Esophagus squamous epithelium (tissue), 5 donors: ENCODE data around the gene CHST7. TPM values are rescaled to one million over a fixed set of nuclear protein-coding genes. Genes with fewer than 3 reads are reported as not detected.

ENCODE experiments used
- DNase-seq: peaks from one replicate; lab custom pipeline; 2025; lab: John Stamatoyannopoulos, UW
- H3K27ac ChIP-seq, 4 donors: fragments of 200-600 bp; sonication (generic); one replicate each; pipeline ENCODE4 v1.5.1; 2016 to 2019; ENCODE audit warnings: mild to moderate bottlenecking in 1 of 4
- H3K27me3 ChIP-seq, 4 donors: fragments of 200-600 bp; sonication (generic); 1 replicate in 3 of 4; 2 replicates in 1 of 4; pipeline versions ENCODE4 v1.5.1 to v1.6.0; 2017 to 2021; ENCODE audit warnings: antibody characterized with exemption in 1 of 4
- H3K36me3 ChIP-seq, 3 donors: fragments of 200-600 bp; sonication (generic); one replicate each; pipeline ENCODE4 v1.5.1; 2016 to 2019
- H3K4me1 ChIP-seq, 3 donors: fragments of 200-600 bp; sonication (generic); one replicate each; pipeline ENCODE4 v1.5.1; 2017 to 2019
- H3K4me3 ChIP-seq, 4 donors: fragments of 200-600 bp; sonication (generic); 1 replicate in 3 of 4; 2 replicates in 1 of 4; pipeline ENCODE4 v1.5.1; 2016 to 2019; ENCODE audit warnings: mild to moderate bottlenecking in 2 of 4, moderate library complexity in 1 of 4
- H3K9me3 ChIP-seq, 3 donors: fragments of 200-600 bp; sonication (generic); one replicate each; pipeline ENCODE4 v1.5.1; 2016 to 2019
- CTCF ChIP-seq, 6 experiments: fragments of 450-650 bp in 4 of 6; fragments of 200-600 bp in 2 of 6; sonication (generic) in 2 of 6; IDR thresholded peaks; one replicate each; pipeline ENCODE4 v1.5.1; 2016 to 2019; ENCODE audit warnings: antibody characterized with exemption in 6 of 6, mild to moderate bottlenecking in 4 of 6, moderate library complexity in 4 of 6
- POLR2A ChIP-seq, 4 donors: fragments of 450-650 bp; IDR thresholded peaks; one replicate each; pipeline ENCODE4 v1.6.1; 2017; ENCODE audit warnings: antibody characterized with exemption in 4 of 4, mild to moderate bottlenecking in 4 of 4, moderate library complexity in 3 of 4
- WGBS, 2 donors: methylation state at CpG; one replicate each; pipeline ENCODE4 v1.1.5; 2018; 5-methylcytosine and 5-hydroxymethylcytosine counted together
- intact Hi-C: fragments of 100-400 bp; cut with DNase I; formaldehyde crosslinking; loops from one replicate; pipeline ENCODE4 v1.15.0; 2022
- total RNA-seq, 4 donors: library from RNA; depleted of rRNA; stranded (reverse); fragments of >200 nt; gene quantifications; one replicate each; pipeline ENCODE4 v1.1.0, GENCODE V29; 2016
- donor health status: DM: yes; HTN: yes; CAD: no.

CHST7 gene
- total RNA-seq, 4 donors from 2014 or later = 1.2 to 11.8 (median 3.9) TPM

- Histone ChIP-seq H3K27me3 (no peaks in the 10 kb centered on the region), H3K27ac (no peak overlapping the region), H3K9me3 (no peaks in the 10 kb centered on the region), H3K4me3 (no peak overlapping the region), H3K4me1 (peaks cover 0 to 60% (median 5%) of the 10 kb centered on the region in 3 donors), H3K36me3 (no peaks in the 10 kb centered on the region)
- TF ChIP-seq CTCF (IDR thresholded peaks at IDR 0.05) = no peak
- TF ChIP-seq POLR2A (IDR thresholded peaks at IDR 0.05) = no peak
- no peak for DNase-seq
- intact Hi-C loops = no loop called here
- 89 to 90% methylated on average over 1 of the region's 1 CpG for WGBS, 2 donors
These were observed 5.7 kb downstream of the CHST7 start for GRCh38 chrX:46579250-46579649.

GRCh38 chrX:46580613-46581012 is 7.0 kb downstream of the CHST7 start:
- H3K9me3 ChIP-seq = no peaks in the 10 kb centered on the region
- TF ChIP-seq POLR2A (IDR thresholded peaks at IDR 0.05) (no peak), CTCF (IDR thresholded peaks at IDR 0.05) (no peak)
- H3K27ac ChIP-seq = no peak overlapping the region
- H3K4me3 ChIP-seq = no peak overlapping the region
- no peaks in the 10 kb centered on the region for H3K27me3 ChIP-seq
- H3K4me1 ChIP-seq = peaks cover 0 to 50% (median 5%) of the 10 kb centered on the region in 3 donors
- intact Hi-C loops = no loop called here
- WGBS, 2 donors = 80 to 90% methylated on average over 3 of the region's 6 CpGs
- DNase-seq = no peak
- no peaks in the 10 kb centered on the region for H3K36me3 ChIP-seq

- Histone ChIP-seq H3K9me3 (no peaks in the 10 kb centered on the region), H3K36me3 (no peaks in the 10 kb centered on the region), H3K27me3 (no peaks in the 10 kb centered on the region), H3K27ac (peak overlapping the region in 3 of 4 donors; percentile 45 to 73 (median 66)), H3K4me1 (peaks cover 0 to 53% (median 9%) of the 10 kb centered on the region in 3 donors), H3K4me3 (no peak overlapping the region)
- WGBS, 2 donors = 40 to 43% methylated on average over 3 of the region's 3 CpGs
- DNase-seq = no peak
- TF ChIP-seq CTCF (IDR thresholded peaks at IDR 0.05) (no peak), POLR2A (IDR thresholded peaks at IDR 0.05) (no peak)
- intact Hi-C loops = no loop called here
These were observed 8.8 kb downstream of the CHST7 start for GRCh38 chrX:46582325-46582724.

GRCh38 chrX:46582966-46583365 is 9.4 kb downstream of the CHST7 start:
- H3K9me3 ChIP-seq = no peaks in the 10 kb centered on the region
- DNase-seq = no peak
- H3K4me1 ChIP-seq = peaks cover 0 to 53% (median 15%) of the 10 kb centered on the region in 3 donors
- peak overlapping the region in 3 of 4 donors; percentile 65 to 73 (median 66) for H3K27ac ChIP-seq
- no peak for TF ChIP-seq CTCF (IDR thresholded peaks at IDR 0.05)
- TF ChIP-seq POLR2A (IDR thresholded peaks at IDR 0.05) = no peak
- no peak overlapping the region for H3K4me3 ChIP-seq
- 0 to 16% methylated on average over 1 of the region's 1 CpG for WGBS, 2 donors
- no peaks in the 10 kb centered on the region for H3K27me3 ChIP-seq
- no peaks in the 10 kb centered on the region for H3K36me3 ChIP-seq
- intact Hi-C loops = no loop called here

GRCh38 chrX:46584736-46585135 is 11.2 kb downstream of the CHST7 start:
- TF ChIP-seq POLR2A (IDR thresholded peaks at IDR 0.05) (no peak), CTCF (IDR thresholded peaks at IDR 0.05) (no peak)
- Histone ChIP-seq H3K27ac (no peak overlapping the region), H3K36me3 (no peaks in the 10 kb centered on the region), H3K27me3 (no peaks in the 10 kb centered on the region), H3K4me1 (peaks cover 0 to 70% (median 24%) of the 10 kb centered on the region in 3 donors), H3K9me3 (no peaks in the 10 kb centered on the region), H3K4me3 (no peak overlapping the region)
- 38 to 64% methylated on average over 2 of the region's 2 CpGs for WGBS, 2 donors
- intact Hi-C loops = no loop called here
- DNase-seq = no peak
